Measurements from ENCODE around the gene NRXN2.

The NRXN2 gene

GRCh38 chr11:64614917-64615316 lies 108.1 kb downstream of the NRXN2 start:
- Histone ChIP-seq H3K4me2 (ENCODE audit: low read length, poor library complexity, severe bottlenecking) (no peak overlapping the region), H3K18ac (ENCODE audit: low read depth in 1 of 2, low read length in 2 of 2) (no peak overlapping the region), H4K8ac (ENCODE audit: low read length) (no peak overlapping the region), H3K4ac (ENCODE audit: low read depth in 1 of 2, low read length in 2 of 2) (no peak overlapping the region), H4K91ac (ENCODE audit: low read length) (no peak overlapping the region), H3K79me1 (replicated peaks; ENCODE audit: low read length, poor library complexity, severe bottlenecking) (no peaks in the 10 kb centered on the region), H2BK5ac (ENCODE audit: low read depth, low read length, poor library complexity, severe bottlenecking) (no peak overlapping the region), H3K4me3 (ENCODE audit: insufficient read depth in 1 of 2, low read depth in 1 of 2, low read length in 2 of 2) (no peak overlapping the region), H2BK120ac (ENCODE audit: low read depth, low read length) (no peak overlapping the region), H2BK12ac (ENCODE audit: low read length in 2 of 2) (no peak overlapping the region), H3K4me1 (ENCODE audit: control insufficient read depth, insufficient read depth, low read depth, low read length) (no peaks in the 10 kb centered on the region), H3K9me3 (ENCODE audit: control insufficient read depth, low read length) (no peaks in the 10 kb centered on the region), H3K27me3 (ENCODE audit: control insufficient read depth in 1 of 2, insufficient read depth in 1 of 2, low read length in 2 of 2) (peaks cover 22 to 32% of the 10 kb centered on the region in 2 experiments), H2AFZ (ENCODE audit: low read depth, low read length) (no peak overlapping the region), H3K36me3 (ENCODE audit: control insufficient read depth in 1 of 2, insufficient read depth in 2 of 2, low read depth in 1 of 2, low read length in 2 of 2) (peaks cover 0 to 5% of the 10 kb centered on the region in 2 experiments), H3K27ac (ENCODE audit: low read length, poor library complexity, severe bottlenecking) (no peak overlapping the region), H3K9ac (ENCODE audit: low read length) (no peak overlapping the region), H3K23ac (ENCODE audit: low read length in 2 of 2) (no peak overlapping the region), H3K14ac (ENCODE audit: low read length in 2 of 2) (no peak overlapping the region), H2BK15ac (ENCODE audit: low read depth, poor library complexity, severe bottlenecking) (no peak overlapping the region), H2AK5ac (ENCODE audit: low read length, severe bottlenecking) (no peak overlapping the region)
- WGBS: 66% methylated on average over 5 of the region's 5 CpGs
- no peak for DNase-seq

- no peak overlapping the region for H3K14ac ChIP-seq (ENCODE audit: low read length in 2 of 2)
Observed at GRCh38 chr11:64613648-64614047, 109.3 kb downstream of the NRXN2 start.

GRCh38 chr11:64611869-64612646 lies 110.9 kb downstream of the NRXN2 start:
- Histone ChIP-seq H2BK120ac (ENCODE audit: low read depth, low read length) (no peak overlapping the region), H2AK5ac (ENCODE audit: low read length, severe bottlenecking) (no peak overlapping the region), H3K27ac (ENCODE audit: low read length, poor library complexity, severe bottlenecking) (no peak overlapping the region), H3K9me3 (ENCODE audit: control insufficient read depth, low read length) (no peaks in the 10 kb centered on the region), H3K36me3 (ENCODE audit: control insufficient read depth in 1 of 2, insufficient read depth in 2 of 2, low read depth in 1 of 2, low read length in 2 of 2) (peaks cover 0 to 5% of the 10 kb centered on the region in 2 experiments), H3K27me3 (ENCODE audit: control insufficient read depth in 1 of 2, insufficient read depth in 1 of 2, low read length in 2 of 2) (peaks cover 28 to 41% of the 10 kb centered on the region in 2 experiments), H3K14ac (ENCODE audit: low read length in 2 of 2) (no peak overlapping the region), H3K4me3 (ENCODE audit: insufficient read depth in 1 of 2, low read depth in 1 of 2, low read length in 2 of 2) (no peak overlapping the region), H4K91ac (ENCODE audit: low read length) (no peak overlapping the region), H2BK15ac (ENCODE audit: low read depth, poor library complexity, severe bottlenecking) (no peak overlapping the region), H3K18ac (ENCODE audit: low read depth in 1 of 2, low read length in 2 of 2) (no peak overlapping the region), H3K4me1 (ENCODE audit: control insufficient read depth, insufficient read depth, low read depth, low read length) (no peaks in the 10 kb centered on the region), H3K4ac (ENCODE audit: low read depth in 1 of 2, low read length in 2 of 2) (no peak overlapping the region), H4K8ac (ENCODE audit: low read length) (no peak overlapping the region), H2BK12ac (ENCODE audit: low read length in 2 of 2) (no peak overlapping the region), H2AFZ (ENCODE audit: low read depth, low read length) (no peak overlapping the region), H3K23ac (ENCODE audit: low read length in 2 of 2) (no peak overlapping the region), H3K79me1 (replicated peaks; ENCODE audit: low read length, poor library complexity, severe bottlenecking) (no peaks in the 10 kb centered on the region), H3K9ac (ENCODE audit: low read length) (no peak overlapping the region), H2BK5ac (ENCODE audit: low read depth, low read length, poor library complexity, severe bottlenecking) (no peak overlapping the region), H3K4me2 (ENCODE audit: low read length, poor library complexity, severe bottlenecking) (no peak overlapping the region)
- 83% methylated on average over 11 of the region's 11 CpGs for WGBS
- DNase-seq: no peak

More at GRCh38 chr11:64613648-64614047, 109.3 kb downstream of the NRXN2 start:
- Histone ChIP-seq H3K27me3 (ENCODE audit: control insufficient read depth in 1 of 2, insufficient read depth in 1 of 2, low read length in 2 of 2) (peaks cover 28 to 39% of the 10 kb centered on the region in 2 experiments), H3K4ac (ENCODE audit: low read depth in 1 of 2, low read length in 2 of 2) (no peak overlapping the region), H3K9ac (ENCODE audit: low read length) (no peak overlapping the region), H2BK12ac (ENCODE audit: low read length in 2 of 2) (no peak overlapping the region), H3K18ac (ENCODE audit: low read depth in 1 of 2, low read length in 2 of 2) (no peak overlapping the region), H3K9me3 (ENCODE audit: control insufficient read depth, low read length) (no peaks in the 10 kb centered on the region), H4K91ac (ENCODE audit: low read length) (no peak overlapping the region), H3K36me3 (ENCODE audit: control insufficient read depth in 1 of 2, insufficient read depth in 2 of 2, low read depth in 1 of 2, low read length in 2 of 2) (peaks cover 0 to 5% of the 10 kb centered on the region in 2 experiments), H2BK15ac (ENCODE audit: low read depth, poor library complexity, severe bottlenecking) (no peak overlapping the region), H2AFZ (ENCODE audit: low read depth, low read length) (no peak overlapping the region), H3K4me1 (ENCODE audit: control insufficient read depth, insufficient read depth, low read depth, low read length) (no peaks in the 10 kb centered on the region), H3K4me3 (ENCODE audit: insufficient read depth in 1 of 2, low read depth in 1 of 2, low read length in 2 of 2) (no peak overlapping the region), H2BK120ac (ENCODE audit: low read depth, low read length) (no peak overlapping the region), H2BK5ac (ENCODE audit: low read depth, low read length, poor library complexity, severe bottlenecking) (no peak overlapping the region), H3K4me2 (ENCODE audit: low read length, poor library complexity, severe bottlenecking) (no peak overlapping the region), H3K27ac (ENCODE audit: low read length, poor library complexity, severe bottlenecking) (no peak overlapping the region), H4K8ac (ENCODE audit: low read length) (no peak overlapping the region), H2AK5ac (ENCODE audit: low read length, severe bottlenecking) (no peak overlapping the region), H3K79me1 (replicated peaks; ENCODE audit: low read length, poor library complexity, severe bottlenecking) (no peaks in the 10 kb centered on the region), H3K23ac (ENCODE audit: low read length in 2 of 2) (no peak overlapping the region)
- DNase-seq: no peak
- 84% methylated on average over 6 of the region's 6 CpGs for WGBS

GRCh38 chr11:64611176-64611575 lies 111.8 kb downstream of the NRXN2 start:
- Histone ChIP-seq H4K8ac (ENCODE audit: low read length) (no peak overlapping the region), H3K4me1 (ENCODE audit: control insufficient read depth, insufficient read depth, low read depth, low read length) (no peaks in the 10 kb centered on the region), H2AFZ (ENCODE audit: low read depth, low read length) (no peak overlapping the region), H3K4me2 (ENCODE audit: low read length, poor library complexity, severe bottlenecking) (no peak overlapping the region), H3K4ac (ENCODE audit: low read depth in 1 of 2, low read length in 2 of 2) (no peak overlapping the region), H3K27ac (ENCODE audit: low read length, poor library complexity, severe bottlenecking) (no peak overlapping the region), H3K4me3 (ENCODE audit: insufficient read depth in 1 of 2, low read depth in 1 of 2, low read length in 2 of 2) (no peak overlapping the region), H2BK120ac (ENCODE audit: low read depth, low read length) (no peak overlapping the region), H3K27me3 (ENCODE audit: control insufficient read depth in 1 of 2, insufficient read depth in 1 of 2, low read length in 2 of 2) (peaks cover 28 to 41% of the 10 kb centered on the region in 2 experiments), H3K9ac (ENCODE audit: low read length) (no peak overlapping the region), H3K14ac (ENCODE audit: low read length in 2 of 2) (no peak overlapping the region), H3K36me3 (ENCODE audit: control insufficient read depth in 1 of 2, insufficient read depth in 2 of 2, low read depth in 1 of 2, low read length in 2 of 2) (no peaks in the 10 kb centered on the region), H2AK5ac (ENCODE audit: low read length, severe bottlenecking) (no peak overlapping the region), H3K23ac (ENCODE audit: low read length in 2 of 2) (no peak overlapping the region), H3K79me1 (replicated peaks; ENCODE audit: low read length, poor library complexity, severe bottlenecking) (no peaks in the 10 kb centered on the region), H2BK12ac (ENCODE audit: low read length in 2 of 2) (no peak overlapping the region), H3K18ac (ENCODE audit: low read depth in 1 of 2, low read length in 2 of 2) (no peak overlapping the region), H3K9me3 (ENCODE audit: control insufficient read depth, low read length) (no peaks in the 10 kb centered on the region), H2BK5ac (ENCODE audit: low read depth, low read length, poor library complexity, severe bottlenecking) (no peak overlapping the region), H4K91ac (ENCODE audit: low read length) (peak overlapping the region; percentile 55), H2BK15ac (ENCODE audit: low read depth, poor library complexity, severe bottlenecking) (no peak overlapping the region)
- 84% methylated on average over 2 of the region's 2 CpGs for WGBS
- no peak for DNase-seq

Data from mesenchymal stem cell (in vitro differentiated cells and primary cell).